A673 (cell line): ENCODE data around the gene KIF12. TPM values are rescaled to one million over a fixed set of nuclear protein-coding genes. Genes with fewer than 3 reads are reported as not detected.

Source experiments
- Bru-seq: library from RNA; stranded (reverse); fragments of 400-500 nt; gene quantifications from one replicate; lab custom pipeline; 2021; lab: Mats Ljungman, UMichigan
- BruChase-seq, 2 experiments: library from RNA; stranded (reverse); fragments of 400-500 nt; gene quantifications; one replicate each; lab custom pipeline; 2021; lab: Mats Ljungman, UMichigan
- BruUV-seq: library from RNA; stranded (reverse); fragments of 400-500 nt; replicated peaks from 2 replicates; lab custom pipeline; 2021; lab: Mats Ljungman, UMichigan
- CTCF ChIA-PET: fragments of 300-600 bp; sonication (Branson Sonifier 250); formaldehyde crosslinking; loops from one replicate; lab custom pipeline; 2022; ENCODE audit warnings: antibody characterized with exemption; lab: Charles Lee
- POLR2A ChIA-PET: fragments of 300-600 bp; sonication (Branson Sonifier 250); formaldehyde crosslinking; loops from one replicate; lab custom pipeline; 2022; ENCODE audit warnings: antibody characterized with exemption; ENCODE audit not compliant: low non-redundant PET; lab: Charles Lee
- DNase-seq: peaks from one replicate; pipeline ENCODE4 v3.0.0-alpha.2; 2015; ENCODE audit warnings: low spot score
- H3K27ac ChIP-seq: fragments of 200-600 bp; sonication (generic); 2 replicates; pipeline ENCODE4 v1.5.1; 2016; ENCODE audit warnings: mixed run types, low read depth, mild to moderate bottlenecking, mixed read lengths, antibody characterized with exemption, low read length; ENCODE audit not compliant: poor library complexity, severe bottlenecking
- H3K27me3 ChIP-seq: fragments of 200-600 bp; sonication (generic); replicated peaks from 2 replicates; pipeline ENCODE4 v1.6.1; 2017; ENCODE audit warnings: mixed run types, low read depth, mild to moderate bottlenecking, mixed read lengths, antibody characterized with exemption, low read length; ENCODE audit not compliant: insufficient read depth, poor library complexity
- H3K36me3 ChIP-seq: fragments of 200-600 bp; sonication (generic); 2 replicates; pipeline ENCODE4 v1.6.1; 2016; ENCODE audit warnings: mixed run types, mild to moderate bottlenecking, mixed read lengths, antibody characterized with exemption, low read length; ENCODE audit not compliant: insufficient read depth, poor library complexity, severe bottlenecking
- H3K4me1 ChIP-seq: fragments of 200-600 bp; sonication (generic); 2 replicates; pipeline ENCODE4 v1.6.1; 2017; ENCODE audit warnings: mixed run types, mild to moderate bottlenecking, mixed read lengths, antibody characterized with exemption, low read length; ENCODE audit not compliant: insufficient read depth, poor library complexity, severe bottlenecking
- H3K4me3 ChIP-seq: fragments of 200-600 bp; sonication (generic); 2 replicates; pipeline ENCODE4 v1.5.1; 2016; ENCODE audit warnings: low read depth, mixed run types, mild to moderate bottlenecking, mixed read lengths, low read length; ENCODE audit not compliant: poor library complexity, severe bottlenecking
- H3K9me3 ChIP-seq: fragments of 200-600 bp; sonication (generic); 2 replicates; pipeline ENCODE4 v1.6.1; 2016; ENCODE audit warnings: mixed run types, low read depth, mild to moderate bottlenecking, mixed read lengths, antibody characterized with exemption, low read length; ENCODE audit not compliant: poor library complexity, severe bottlenecking
- CTCF ChIP-seq: fragments of 300-800, 200-600 bp; sonication (generic); conservative IDR thresholded peaks from 2 replicates; pipeline ENCODE4 v1.5.1; 2017; ENCODE audit warnings: low read depth, mild to moderate bottlenecking, antibody characterized with exemption, low read length, moderate library complexity, mixed read lengths
- EZH2 ChIP-seq: fragments of 200-600 bp; sonication (generic); IDR thresholded peaks from 2 replicates; pipeline ENCODE4 v1.6.1; 2017; ENCODE audit warnings: borderline replicate concordance, low read depth, mild to moderate bottlenecking, mixed read lengths, antibody characterized with exemption, low read length; ENCODE audit not compliant: poor library complexity, severe bottlenecking
- intact Hi-C: fragments of 100-400 bp; cut with micrococcal nuclease; formaldehyde crosslinking; loops from one replicate; pipeline ENCODE4 v1.10.0; 2022; ENCODE audit not compliant: unreplicated experiment
- long read RNA-seq: library from polyadenylated mRNA; stranded (forward); transcript quantifications from one replicate; pipeline ENCODE4 v2.0.0, GENCODE V29; 2022
- total RNA-seq: library from RNA; stranded (reverse); gene quantifications from 2 replicates; pipeline ENCODE4 v1.2.3, GENCODE V29; 2021

The KIF12 gene
- total RNA-seq (not detected in 2 replicates), Bru-seq, nascent RNA (not detected), BruChase-seq, experiment 1, labeled RNA remaining after a 2-hour chase (not detected), BruChase-seq, experiment 2, labeled RNA remaining after a 6-hour chase (percentile 9 among the genes with signal in this experiment)
- long read RNA-seq = 0 reads

GRCh38 chr9:114098936-114099668 lies at the start of gene KIF12:
Gene KIF12 (minus strand): TSS chr9:114099292. CDS start chr9:114099276, 16 bp downstream.
- ChIA-PET CTCF (no interaction called here), POLR2A (no interaction called here)
- Histone ChIP-seq H3K36me3 (no peaks in the 10 kb centered on the region), H3K27me3 (peaks cover 4% of the 10 kb centered on the region), H3K4me1 (no peaks in the 10 kb centered on the region), H3K27ac (no peak within 1 kb of the TSS), H3K9me3 (peaks cover 6% of the 10 kb centered on the region), H3K4me3 (peak within 1 kb of the TSS; percentile 56)
- no peak for DNase-seq
- TF ChIP-seq CTCF (no peak), EZH2 (no peak)
- intact Hi-C loops = no loop called here
- no TSS peak for BruUV-seq

- Histone ChIP-seq H3K4me3 (no peak overlapping the region), H3K4me1 (no peaks in the 10 kb centered on the region), H3K9me3 (no peaks in the 10 kb centered on the region), H3K27me3 (no peaks in the 10 kb centered on the region), H3K27ac (no peak overlapping the region), H3K36me3 (no peaks in the 10 kb centered on the region)
- ChIA-PET CTCF (no interaction called here), POLR2A (no interaction called here)
- TF ChIP-seq CTCF (no peak), EZH2 (no peak)
- DNase-seq = no peak
- BruUV-seq = no TSS peak
- intact Hi-C loops = no loop called here
These were observed 47.6 kb upstream of the KIF12 start for GRCh38 chr9:114146735-114147134.

GRCh38 chr9:114143234-114143633 lies 44.1 kb upstream of the KIF12 start:
- DNase-seq = no peak
- intact Hi-C loops = no loop called here
- Histone ChIP-seq H3K4me3 (no peak overlapping the region), H3K4me1 (no peaks in the 10 kb centered on the region), H3K27ac (no peak overlapping the region), H3K9me3 (no peaks in the 10 kb centered on the region), H3K27me3 (no peaks in the 10 kb centered on the region), H3K36me3 (no peaks in the 10 kb centered on the region)
- TF ChIP-seq EZH2 (no peak), CTCF (no peak)
- ChIA-PET POLR2A (no interaction called here), CTCF (no interaction called here)
- BruUV-seq = no TSS peak
